Measurements from ENCODE around the gene RPA3. TPM values are rescaled to one million over a fixed set of nuclear protein-coding genes. Genes with fewer than 3 reads are reported as not detected.

RPA3 gene
- total RNA-seq, 3 donors from 2014 or later = 18.7 to 24.6 (median 22.3) TPM

DNA sequence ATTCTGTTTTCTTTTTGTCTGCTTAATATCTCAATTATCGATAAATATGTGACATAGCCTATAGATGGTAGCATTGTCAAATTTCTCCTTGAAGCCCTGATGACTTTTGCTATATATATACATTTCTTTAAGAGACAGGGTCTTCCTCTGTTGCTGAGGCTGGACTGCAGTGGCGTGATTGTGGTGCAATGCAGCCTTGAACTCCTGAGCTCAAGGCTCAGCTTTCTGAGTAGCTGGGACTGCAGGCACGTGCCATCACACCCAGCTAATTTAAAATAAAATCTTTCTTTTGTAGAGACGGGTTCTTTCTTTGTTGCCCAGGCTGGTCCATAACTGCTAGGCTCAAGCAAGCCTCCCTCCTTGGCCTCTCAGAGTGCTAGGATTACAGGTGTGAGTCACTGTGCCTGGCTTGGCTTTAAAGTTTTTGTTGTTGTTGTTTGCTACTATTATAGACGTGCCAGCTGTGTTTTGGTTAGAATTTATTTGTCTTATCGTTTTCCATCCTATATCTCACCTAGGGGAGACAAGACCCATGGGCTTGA, 70.8 kb downstream of the RPA3 start:
- Histone ChIP-seq H3K27ac (no peak overlapping the region), H3K36me3 (no peaks in the 10 kb centered on the region), H3K27me3 (no peaks in the 10 kb centered on the region), H3K9me3 (peaks cover 0 to 4% of the 10 kb centered on the region in 2 donors), H3K4me1 (no peaks in the 10 kb centered on the region), H3K4me3 (no peak overlapping the region)
- TF ChIP-seq POLR2AphosphoS5 (IDR thresholded peaks at IDR 0.05) = no peak
- TF ChIP-seq POLR2A (IDR thresholded peaks at IDR 0.05) = no peak
- TF ChIP-seq, protein P1, sequence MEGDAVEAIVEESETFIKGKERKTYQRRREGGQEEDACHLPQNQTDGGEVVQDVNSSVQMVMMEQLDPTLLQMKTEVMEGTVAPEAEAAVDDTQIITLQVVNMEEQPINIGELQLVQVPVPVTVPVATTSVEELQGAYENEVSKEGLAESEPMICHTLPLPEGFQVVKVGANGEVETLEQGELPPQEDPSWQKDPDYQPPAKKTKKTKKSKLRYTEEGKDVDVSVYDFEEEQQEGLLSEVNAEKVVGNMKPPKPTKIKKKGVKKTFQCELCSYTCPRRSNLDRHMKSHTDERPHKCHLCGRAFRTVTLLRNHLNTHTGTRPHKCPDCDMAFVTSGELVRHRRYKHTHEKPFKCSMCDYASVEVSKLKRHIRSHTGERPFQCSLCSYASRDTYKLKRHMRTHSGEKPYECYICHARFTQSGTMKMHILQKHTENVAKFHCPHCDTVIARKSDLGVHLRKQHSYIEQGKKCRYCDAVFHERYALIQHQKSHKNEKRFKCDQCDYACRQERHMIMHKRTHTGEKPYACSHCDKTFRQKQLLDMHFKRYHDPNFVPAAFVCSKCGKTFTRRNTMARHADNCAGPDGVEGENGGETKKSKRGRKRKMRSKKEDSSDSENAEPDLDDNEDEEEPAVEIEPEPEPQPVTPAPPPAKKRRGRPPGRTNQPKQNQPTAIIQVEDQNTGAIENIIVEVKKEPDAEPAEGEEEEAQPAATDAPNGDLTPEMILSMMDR (IDR thresholded peaks at IDR 0.05) = no peak
- DNase-seq (ENCODE audit: low spot score in 2 of 2) = no peak
- intact Hi-C loops (cut with DNase I; ENCODE audit: low total_unique reads) = no loop called here

GRCh38 chr7:7642081-7642480, 76.3 kb downstream of the RPA3 start:
- TF ChIP-seq POLR2AphosphoS5 (IDR thresholded peaks at IDR 0.05) (no peak), POLR2A (IDR thresholded peaks at IDR 0.05) (no peak)
- TF ChIP-seq, protein P1 (IDR thresholded peaks at IDR 0.05) = no peak
- intact Hi-C loops (cut with DNase I; ENCODE audit: low total_unique reads) = no loop called here
- Histone ChIP-seq H3K27ac (no peak overlapping the region), H3K36me3 (no peaks in the 10 kb centered on the region), H3K4me3 (peak overlapping the region in 2 of 3 donors; percentile 74 to 84), H3K27me3 (no peaks in the 10 kb centered on the region), H3K9me3 (peaks cover 0 to 4% of the 10 kb centered on the region in 2 donors), H3K4me1 (no peaks in the 10 kb centered on the region)
- DNase-seq (ENCODE audit: low spot score in 2 of 2) = no peak

GRCh38 chr7:7641129-7641663, 77.2 kb downstream of the RPA3 start:
- Histone ChIP-seq H3K4me1 (no peaks in the 10 kb centered on the region), H3K27me3 (no peaks in the 10 kb centered on the region), H3K4me3 (peak overlapping the region; percentile 71 to 84 (median 74)), H3K9me3 (no peaks in the 10 kb centered on the region), H3K36me3 (no peaks in the 10 kb centered on the region), H3K27ac (peak overlapping the region; percentile 93 to 96)
- intact Hi-C loops (cut with DNase I; ENCODE audit: low total_unique reads) = no loop called here
- no peak for DNase-seq (ENCODE audit: low spot score in 2 of 2)
- TF ChIP-seq POLR2AphosphoS5 (IDR thresholded peaks at IDR 0.05) = no peak
- no peak for TF ChIP-seq POLR2A (IDR thresholded peaks at IDR 0.05)
- TF ChIP-seq, protein P1 (IDR thresholded peaks at IDR 0.05) = no peak

GRCh38 chr7:7640221-7641128, 77.9 kb downstream of the RPA3 start, which contains the start of gene UMAD1:
TSS of gene UMAD1 (plus strand) at chr7:7640752. CDS start at chr7:7673372, 32,620 bp downstream.
- DNase-seq (ENCODE audit: low spot score in 2 of 2) = peak; percentile 98 to 99
- Histone ChIP-seq H3K4me1 (no peaks in the 10 kb centered on the region), H3K9me3 (no peaks in the 10 kb centered on the region), H3K27ac (peak within 1 kb of the TSS; percentile 93 to 96), H3K27me3 (no peaks in the 10 kb centered on the region), H3K4me3 (peak within 1 kb of the TSS; percentile 71 to 84 (median 74)), H3K36me3 (no peaks in the 10 kb centered on the region)
- intact Hi-C loops (cut with DNase I; ENCODE audit: low total_unique reads) = no loop called here
- TF ChIP-seq POLR2A (IDR thresholded peaks at IDR 0.05) = peak; percentile 71
- TF ChIP-seq, protein P1 (IDR thresholded peaks at IDR 0.05) = no peak
- TF ChIP-seq POLR2AphosphoS5 (IDR thresholded peaks at IDR 0.05) = peak; percentile 55 to 87 (median 56)

- no peak for DNase-seq (ENCODE audit: low spot score in 2 of 2)
- Histone ChIP-seq H3K4me3 (peak overlapping the region; percentile 71 to 84 (median 74)), H3K36me3 (no peaks in the 10 kb centered on the region), H3K27ac (peak overlapping the region; percentile 93 to 96), H3K27me3 (no peaks in the 10 kb centered on the region), H3K9me3 (no peaks in the 10 kb centered on the region), H3K4me1 (no peaks in the 10 kb centered on the region)
- no peak for TF ChIP-seq POLR2A (IDR thresholded peaks at IDR 0.05)
- TF ChIP-seq, protein P1 (IDR thresholded peaks at IDR 0.05) = no peak
- no peak for TF ChIP-seq POLR2AphosphoS5 (IDR thresholded peaks at IDR 0.05)
- intact Hi-C loops (cut with DNase I; ENCODE audit: low total_unique reads) = no loop called here
Observed at GRCh38 chr7:7639847-7640220, 78.6 kb downstream of the RPA3 start.
